Loucy (cell line): ENCODE measurements around the gene CASK.

Experiments
- CTCF ChIP-seq: fragments of 200-600 bp; sonication (generic); conservative IDR thresholded peaks from 2 replicates; pipeline ENCODE4 v1.5.1; 2014; ENCODE audit warnings: mild to moderate bottlenecking, antibody characterized with exemption, low read length
- EZH2phosphoT487 ChIP-seq: fragments of 200-600 bp; IDR thresholded peaks from 2 replicates; pipeline ENCODE4 v1.6.1; 2018; ENCODE audit warnings: antibody characterized with exemption, mild to moderate bottlenecking, moderate library complexity, borderline replicate concordance

- TF ChIP-seq CTCF, result no peak
- TF ChIP-seq EZH2phosphoT487, result no peak
Observed at GRCh38 chrX:41909068-41909467, 14.3 kb downstream of the CASK start.
